Measurements from ENCODE around the gene WWOX. TPM values are rescaled to one million over a fixed set of nuclear protein-coding genes. Genes with fewer than 3 reads are reported as not detected.

The WWOX gene
- total RNA-seq, 1 donor from 2014 or later = 34.9 TPM

DNA sequence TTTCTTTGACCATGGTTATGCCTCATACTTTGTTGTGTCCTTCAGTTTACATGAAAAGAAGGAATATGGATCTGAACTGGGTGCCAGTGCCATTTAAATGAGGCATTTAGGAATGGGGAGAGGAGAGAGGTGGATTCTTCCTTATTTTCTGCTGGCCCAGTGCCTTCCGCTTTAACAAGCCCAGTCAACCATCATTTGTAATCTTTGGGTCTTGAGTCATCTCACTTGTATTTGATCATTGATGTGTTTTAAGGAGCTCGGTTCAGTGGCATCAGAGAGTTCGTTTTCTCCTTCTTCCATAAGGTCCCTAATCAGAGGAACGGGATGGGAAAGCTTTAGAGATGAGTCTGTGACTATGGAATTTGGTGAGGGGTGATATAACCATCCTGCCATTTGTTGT lies 334.9 kb downstream of the WWOX start:
- Histone ChIP-seq H3K36me3 (ENCODE audit: control insufficient read depth, insufficient read depth, low read length) (no peaks in the 10 kb centered on the region), H3K27me3 (ENCODE audit: control insufficient read depth, insufficient read depth, low read length) (no peaks in the 10 kb centered on the region), H3K4me3 (ENCODE audit: low read depth, low read length) (no peak overlapping the region)
- TF ChIP-seq, protein P1, sequence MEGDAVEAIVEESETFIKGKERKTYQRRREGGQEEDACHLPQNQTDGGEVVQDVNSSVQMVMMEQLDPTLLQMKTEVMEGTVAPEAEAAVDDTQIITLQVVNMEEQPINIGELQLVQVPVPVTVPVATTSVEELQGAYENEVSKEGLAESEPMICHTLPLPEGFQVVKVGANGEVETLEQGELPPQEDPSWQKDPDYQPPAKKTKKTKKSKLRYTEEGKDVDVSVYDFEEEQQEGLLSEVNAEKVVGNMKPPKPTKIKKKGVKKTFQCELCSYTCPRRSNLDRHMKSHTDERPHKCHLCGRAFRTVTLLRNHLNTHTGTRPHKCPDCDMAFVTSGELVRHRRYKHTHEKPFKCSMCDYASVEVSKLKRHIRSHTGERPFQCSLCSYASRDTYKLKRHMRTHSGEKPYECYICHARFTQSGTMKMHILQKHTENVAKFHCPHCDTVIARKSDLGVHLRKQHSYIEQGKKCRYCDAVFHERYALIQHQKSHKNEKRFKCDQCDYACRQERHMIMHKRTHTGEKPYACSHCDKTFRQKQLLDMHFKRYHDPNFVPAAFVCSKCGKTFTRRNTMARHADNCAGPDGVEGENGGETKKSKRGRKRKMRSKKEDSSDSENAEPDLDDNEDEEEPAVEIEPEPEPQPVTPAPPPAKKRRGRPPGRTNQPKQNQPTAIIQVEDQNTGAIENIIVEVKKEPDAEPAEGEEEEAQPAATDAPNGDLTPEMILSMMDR (IDR thresholded peaks at IDR 0.05; ENCODE audit: insufficient read depth, low read length, poor library complexity, severe bottlenecking) = no peak
- DNase-seq (ENCODE audit: low read depth) = peak; percentile 23

DNA sequence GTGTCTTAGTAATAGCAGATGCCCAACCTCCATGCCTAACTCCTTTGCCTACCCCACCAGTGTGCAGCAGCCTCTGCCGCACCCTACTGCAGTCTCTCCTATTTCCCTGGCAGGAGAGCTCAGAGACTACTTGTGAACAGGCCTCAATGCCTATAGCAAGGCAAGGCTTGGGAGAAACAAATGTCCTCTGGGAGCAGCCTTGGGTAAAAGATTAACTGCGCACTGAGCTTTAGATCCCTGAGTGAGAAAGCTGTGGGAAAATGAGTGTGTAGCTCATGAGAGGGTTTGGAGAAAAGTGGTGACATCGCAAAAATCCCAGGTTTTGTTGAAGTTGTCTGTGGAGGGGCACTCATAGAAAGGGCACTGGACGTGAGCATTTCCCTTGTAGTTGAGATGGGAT lies 335.8 kb downstream of the WWOX start:
- TF ChIP-seq, protein P1 (IDR thresholded peaks at IDR 0.05; ENCODE audit: insufficient read depth, low read length, poor library complexity, severe bottlenecking) = no peak
- Histone ChIP-seq H3K4me3 (ENCODE audit: low read depth, low read length) (no peak overlapping the region), H3K27me3 (ENCODE audit: control insufficient read depth, insufficient read depth, low read length) (no peaks in the 10 kb centered on the region), H3K36me3 (ENCODE audit: control insufficient read depth, insufficient read depth, low read length) (no peaks in the 10 kb centered on the region)
- no peak for DNase-seq (ENCODE audit: low read depth)

DNA sequence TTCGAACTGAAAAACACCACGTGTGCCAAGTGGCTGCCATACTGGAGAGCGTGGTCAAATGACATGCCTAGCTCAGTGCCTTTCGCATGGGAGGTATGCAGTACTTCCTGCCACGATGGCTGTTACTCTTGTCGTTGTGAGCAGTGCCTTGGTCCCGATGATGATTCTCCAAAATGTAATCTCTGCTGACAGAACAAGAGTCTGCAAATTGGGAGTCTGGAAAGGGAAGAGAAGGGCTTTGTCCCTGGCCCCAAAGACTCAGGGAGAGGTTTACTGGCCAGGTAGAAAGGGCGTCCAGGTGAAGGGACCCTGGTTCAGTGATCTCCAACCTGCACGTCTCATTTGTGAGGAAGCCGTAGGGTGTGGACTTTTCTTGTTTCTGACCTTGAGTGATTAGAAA lies 336.6 kb downstream of the WWOX start:
- DNase-seq (ENCODE audit: low read depth) = no peak
- TF ChIP-seq, protein P1 (IDR thresholded peaks at IDR 0.05; ENCODE audit: insufficient read depth, low read length, poor library complexity, severe bottlenecking) = no peak
- Histone ChIP-seq H3K36me3 (ENCODE audit: control insufficient read depth, insufficient read depth, low read length) (no peaks in the 10 kb centered on the region), H3K4me3 (ENCODE audit: low read depth, low read length) (no peak overlapping the region), H3K27me3 (ENCODE audit: control insufficient read depth, insufficient read depth, low read length) (no peaks in the 10 kb centered on the region)

DNA sequence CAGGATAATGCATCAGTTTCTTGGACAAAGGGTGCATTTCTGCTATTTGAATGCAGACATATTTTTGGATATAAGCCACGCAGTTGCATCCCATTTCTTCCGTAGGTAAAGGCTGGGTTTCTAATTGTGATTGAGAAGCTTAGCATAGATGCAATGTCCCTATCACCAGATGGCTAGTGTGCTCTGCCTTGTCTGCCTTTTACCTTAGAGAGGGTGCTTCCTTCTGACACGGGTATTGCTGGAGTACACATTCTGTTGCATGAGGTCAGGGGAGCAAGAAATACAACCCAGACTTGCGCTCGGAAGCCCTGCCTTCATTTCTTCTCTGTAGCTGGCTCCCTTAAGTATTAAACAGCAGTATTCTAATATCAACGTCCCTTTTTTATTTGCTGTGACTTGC lies 337.4 kb downstream of the WWOX start:
- H3K27me3 ChIP-seq (ENCODE audit: control insufficient read depth, insufficient read depth, low read length) = no peaks in the 10 kb centered on the region
- H3K4me3 ChIP-seq (ENCODE audit: low read depth, low read length) = no peak overlapping the region
- DNase-seq (ENCODE audit: low read depth) = no peak
- H3K36me3 ChIP-seq (ENCODE audit: control insufficient read depth, insufficient read depth, low read length) = no peaks in the 10 kb centered on the region
- TF ChIP-seq, protein P1 (IDR thresholded peaks at IDR 0.05; ENCODE audit: insufficient read depth, low read length, poor library complexity, severe bottlenecking) = no peak

DNA sequence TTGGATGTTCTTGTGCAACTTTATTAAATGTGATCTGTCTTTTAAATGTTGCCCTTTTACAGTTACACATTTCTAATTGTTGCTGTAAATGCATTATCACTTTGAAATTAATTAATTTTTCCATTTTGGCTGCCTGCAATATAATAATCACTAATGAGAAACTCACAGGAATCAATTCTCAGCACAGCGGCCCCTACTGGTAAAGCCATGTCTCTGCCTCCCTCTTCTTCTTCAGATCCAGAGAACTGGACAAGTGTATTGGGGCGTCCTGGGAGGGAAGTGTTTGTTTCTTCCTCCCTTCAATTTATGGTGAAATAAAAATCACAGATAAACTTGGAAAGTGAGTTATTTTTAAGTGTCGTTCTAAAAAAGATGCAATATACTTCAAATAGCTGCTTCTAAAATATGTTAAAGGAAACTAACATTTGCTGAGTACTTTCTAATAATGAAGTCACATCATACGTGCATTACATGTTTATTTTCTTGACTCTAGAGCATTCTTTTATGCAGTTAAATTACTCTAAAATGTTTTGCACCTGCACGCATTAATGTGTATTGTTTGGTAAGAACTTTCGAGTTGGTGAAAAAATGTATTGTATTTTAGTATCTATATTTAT lies 338.0 kb downstream of the WWOX start:
- no peak for DNase-seq (ENCODE audit: low read depth)
- no peak overlapping the region for H3K4me3 ChIP-seq (ENCODE audit: low read depth, low read length)
- no peaks in the 10 kb centered on the region for H3K36me3 ChIP-seq (ENCODE audit: control insufficient read depth, insufficient read depth, low read length)
- TF ChIP-seq, protein P1 (IDR thresholded peaks at IDR 0.05; ENCODE audit: insufficient read depth, low read length, poor library complexity, severe bottlenecking) = peak; percentile 87
- no peaks in the 10 kb centered on the region for H3K27me3 ChIP-seq (ENCODE audit: control insufficient read depth, insufficient read depth, low read length)

DNA sequence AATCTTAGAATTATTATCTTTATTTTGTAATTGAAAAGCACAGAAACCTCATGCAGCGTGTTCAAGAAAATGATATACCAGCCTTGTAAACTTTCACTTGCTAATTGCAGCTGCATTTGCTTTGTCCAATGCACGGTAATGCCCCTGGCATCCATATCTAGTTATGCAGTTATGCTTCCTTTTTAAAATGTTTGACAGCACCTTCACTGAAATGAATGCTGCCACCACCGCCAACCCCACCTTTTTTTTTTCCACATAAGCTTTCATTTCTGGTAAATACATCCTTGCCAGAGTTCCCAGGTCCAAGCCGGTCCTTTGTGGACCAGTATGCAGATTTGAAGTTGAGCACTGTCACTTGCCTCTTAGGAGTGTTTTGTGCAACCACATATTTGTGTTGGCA lies 338.8 kb downstream of the WWOX start:
- TF ChIP-seq, protein P1 (IDR thresholded peaks at IDR 0.05; ENCODE audit: insufficient read depth, low read length, poor library complexity, severe bottlenecking) = no peak
- no peak for DNase-seq (ENCODE audit: low read depth)
- H3K36me3 ChIP-seq (ENCODE audit: control insufficient read depth, insufficient read depth, low read length) = no peaks in the 10 kb centered on the region
- no peaks in the 10 kb centered on the region for H3K27me3 ChIP-seq (ENCODE audit: control insufficient read depth, insufficient read depth, low read length)
- H3K4me3 ChIP-seq (ENCODE audit: low read depth, low read length) = no peak overlapping the region

Data from kidney epithelial cell (primary cell).